Measurements from ENCODE around the gene FKBP14.
A peak's percentile ranks its signal among the peaks of the same experiment; 100 is the strongest.

The FKBP14 gene

GRCh38 chr7:30032310-30033125, 6.0 kb upstream of the FKBP14 start:
- no peak for DNase-seq

- DNase-seq: no peak
Observed at GRCh38 chr7:30029696-30030095, 3.2 kb upstream of the FKBP14 start.

DNA sequence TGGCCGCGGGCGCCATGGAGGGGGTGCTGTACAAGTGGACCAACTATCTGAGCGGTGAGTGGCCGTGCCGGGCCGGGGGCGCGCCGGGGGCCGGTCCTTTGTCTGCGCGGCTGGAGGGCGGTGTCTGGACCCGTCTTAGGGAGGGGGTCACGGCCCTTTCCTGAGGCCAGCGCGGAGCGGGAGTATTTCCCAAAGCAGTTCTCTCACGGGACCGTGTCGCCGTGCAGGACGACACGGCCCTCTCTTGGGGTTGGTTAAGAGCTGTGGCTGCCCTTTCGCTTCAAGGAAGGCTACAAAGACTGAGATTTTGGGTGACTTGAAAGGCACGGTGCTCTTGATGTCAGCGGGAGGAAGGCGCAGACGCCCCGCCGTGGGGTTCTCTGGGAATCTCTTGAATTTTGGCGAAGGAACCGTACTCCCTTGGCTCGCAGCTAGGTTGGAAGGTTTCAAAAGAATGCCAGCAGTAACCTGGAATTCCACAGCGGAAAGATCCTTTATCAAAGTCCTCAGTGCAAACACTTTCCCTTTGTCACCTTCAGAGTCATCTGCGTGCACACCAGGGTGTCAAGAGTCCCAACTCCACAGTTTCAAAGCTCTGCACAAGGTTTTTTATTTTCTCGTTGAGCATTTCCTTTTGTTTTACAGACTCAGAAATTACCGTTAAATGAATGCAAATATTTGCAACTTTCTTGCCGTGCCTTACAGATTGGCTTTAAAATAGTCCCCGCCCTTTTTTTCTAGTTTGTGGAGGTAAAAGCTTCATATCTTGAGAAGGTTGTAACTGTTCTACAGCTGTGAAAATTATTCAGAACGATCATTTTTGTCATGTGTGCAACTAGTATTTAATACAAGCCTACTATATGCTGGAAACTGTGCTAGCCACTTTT, 2.5 kb upstream of the FKBP14 start:
- DNase-seq: no peak

- peak; percentile 80 for DNase-seq
Observed at GRCh38 chr7:30028216-30028748, 1.8 kb upstream of the FKBP14 start, which contains the start of gene PLEKHA8. TSS of gene PLEKHA8 (plus strand) at chr7:30028412. CDS start at chr7:30028763, 351 bp downstream.

DNA sequence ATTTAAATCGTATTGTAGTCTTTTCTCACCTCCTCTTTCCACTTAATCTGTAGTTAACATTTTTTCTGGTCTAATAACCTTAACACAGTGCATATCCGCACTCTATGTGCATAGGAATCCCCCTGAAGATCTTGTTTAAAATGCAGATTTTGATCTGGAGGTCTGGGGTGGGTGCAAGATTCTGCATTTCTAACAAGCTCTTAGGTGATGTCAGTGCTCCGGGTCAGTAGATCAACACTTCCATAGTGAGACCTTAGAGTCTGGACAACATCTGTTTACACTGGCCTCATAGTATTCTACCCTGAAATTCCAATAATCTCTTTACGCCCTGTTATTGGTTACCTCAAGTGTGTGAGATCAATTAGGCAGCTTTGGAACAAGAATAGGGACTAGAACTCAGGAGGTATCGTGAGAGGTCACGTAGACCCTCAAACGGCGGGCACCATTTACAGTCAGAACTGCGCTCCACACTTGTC, 1.3 kb upstream of the FKBP14 start:
- DNase-seq: no peak

- DNase-seq: no peak
Observed at GRCh38 chr7:30027065-30027456, 559 bp upstream of the FKBP14 start.

DNA sequence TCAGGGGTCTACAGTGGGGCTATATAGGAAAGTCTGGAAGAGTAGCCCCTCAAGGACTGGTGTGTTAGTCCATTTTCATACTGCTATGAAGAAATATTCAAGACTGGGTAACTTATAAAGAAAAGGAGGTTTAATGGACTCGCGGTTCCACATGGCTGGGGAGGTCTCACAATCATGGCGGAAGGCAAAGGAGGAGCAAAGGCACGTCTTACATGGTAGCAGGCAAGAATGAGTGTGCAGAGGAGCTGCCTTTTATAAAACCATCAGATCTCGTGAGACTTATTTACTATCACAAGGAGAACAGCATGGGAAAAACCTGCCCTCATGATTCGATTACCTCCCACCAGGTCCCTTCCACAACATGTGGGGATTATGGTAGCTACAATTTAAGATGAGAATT, 3.0 kb downstream of the FKBP14 start:
- no peak for DNase-seq

- DNase-seq: no peak
Observed at GRCh38 chr7:30022991-30023390, 3.5 kb downstream of the FKBP14 start.

- no peak for DNase-seq
Observed at GRCh38 chr7:30020535-30020934, 6.0 kb downstream of the FKBP14 start.

GRCh38 chr7:30019960-30020359, 6.5 kb downstream of the FKBP14 start:
- no peak for DNase-seq

GRCh38 chr7:30019387-30019786, 7.1 kb downstream of the FKBP14 start:
- no peak for DNase-seq

- no peak for DNase-seq
Observed at GRCh38 chr7:30018451-30018850, 8.1 kb downstream of the FKBP14 start.

GRCh38 chr7:30012757-30013156, 13.7 kb downstream of the FKBP14 start:
- no peak for DNase-seq

DNA sequence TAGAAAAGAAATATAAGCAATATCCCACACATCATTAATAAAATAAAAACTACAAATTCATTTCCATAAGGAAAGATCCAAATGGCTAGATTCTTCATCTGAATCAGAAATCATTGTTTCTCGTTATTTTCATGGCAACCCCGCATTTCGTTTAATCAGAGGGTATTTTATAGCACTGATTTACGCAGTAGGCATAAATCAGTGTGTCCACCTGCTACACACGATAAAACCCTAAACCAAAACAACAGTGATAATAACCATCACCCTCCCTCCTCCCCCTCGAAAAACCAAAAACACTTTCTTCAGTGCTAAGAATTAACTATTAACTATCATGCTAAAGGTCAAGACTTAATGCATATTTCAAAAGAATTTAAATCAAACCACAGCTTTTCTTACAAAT, 16.5 kb downstream of the FKBP14 start:
- no peak for DNase-seq

DNA sequence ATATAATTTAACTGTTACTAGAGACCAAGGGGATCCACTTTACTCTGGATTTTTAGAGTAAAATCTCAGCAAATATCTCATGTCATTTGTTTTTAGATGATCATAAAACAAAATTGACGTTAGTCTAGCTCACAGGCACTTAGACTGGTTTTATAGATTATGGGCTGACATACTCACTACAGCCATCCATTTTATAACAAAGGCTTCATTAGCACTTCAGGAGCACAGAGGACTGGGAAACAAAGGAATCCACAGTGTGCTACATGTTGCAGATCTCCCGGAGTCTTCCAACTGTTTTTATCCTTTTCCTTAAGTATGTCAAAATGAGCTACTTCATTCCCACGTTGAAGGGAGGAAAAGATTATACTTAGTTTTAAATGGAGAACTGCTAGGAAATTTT, 21.0 kb downstream of the FKBP14 start:
- DNase-seq: no peak

DNA sequence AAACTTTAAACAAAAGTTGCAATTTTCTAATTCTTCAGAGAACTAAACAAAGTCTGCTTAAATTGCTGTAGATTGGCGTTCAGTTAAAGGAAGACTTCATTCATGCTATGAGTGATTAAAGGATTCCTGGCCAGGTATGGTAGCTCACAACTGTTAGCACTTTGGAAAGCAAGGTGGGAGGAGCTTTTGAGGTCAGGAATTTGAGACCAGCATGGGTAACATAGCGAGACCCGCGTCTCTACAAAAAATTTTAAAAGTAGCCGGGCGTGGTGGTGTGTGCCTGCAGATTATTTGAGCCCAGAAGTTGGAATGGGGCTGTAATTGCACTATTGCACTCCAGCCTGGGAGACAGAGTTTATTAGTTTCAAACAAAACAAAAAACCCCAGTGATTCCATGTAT, 23.4 kb downstream of the FKBP14 start:
- DNase-seq: no peak

- DNase-seq: no peak
Observed at GRCh38 chr7:30001998-30002397, 24.5 kb downstream of the FKBP14 start.

- DNase-seq: no peak
Observed at GRCh38 chr7:29998489-29998888, 28.0 kb downstream of the FKBP14 start.

GRCh38 chr7:29996321-29996720, 30.2 kb downstream of the FKBP14 start:
- no peak for DNase-seq

GRCh38 chr7:29995652-29996051, 30.9 kb downstream of the FKBP14 start:
- no peak for DNase-seq

- DNase-seq: no peak
Observed at GRCh38 chr7:29993140-29993539, 33.4 kb downstream of the FKBP14 start.

GRCh38 chr7:29991937-29992336, 34.6 kb downstream of the FKBP14 start:
- no peak for DNase-seq

- no peak for DNase-seq
Observed at GRCh38 chr7:29990931-29991330, 35.6 kb downstream of the FKBP14 start.
